Tibial nerve (tissue), 4 donors: ENCODE results near the gene FAM168B.

Source experiments
- CTCF ChIP-seq, 5 experiments: fragments of 200-600 bp in 3 of 5; fragments of 450-650 bp in 2 of 5; sonication (generic) in 3 of 5; IDR thresholded peaks; one replicate each; pipeline ENCODE4 v1.5.1; 2016 to 2019; ENCODE audit warnings: antibody characterized with exemption in 5 of 5, mild to moderate bottlenecking in 3 of 5, moderate library complexity in 2 of 5
- EP300 ChIP-seq, 2 donors: sonication (generic); formaldehyde crosslinking; IDR thresholded peaks; one replicate each; pipeline ENCODE4 v1.6.1; 2017; ENCODE audit warnings: antibody characterized with exemption in 2 of 2, mild to moderate bottlenecking in 1 of 2
- POLR2A ChIP-seq, 2 donors: fragments of 450-650 bp; IDR thresholded peaks; one replicate each; pipeline ENCODE4 v1.6.1; 2017; ENCODE audit warnings: antibody characterized with exemption in 2 of 2, mild to moderate bottlenecking in 2 of 2, moderate library complexity in 2 of 2

DNA sequence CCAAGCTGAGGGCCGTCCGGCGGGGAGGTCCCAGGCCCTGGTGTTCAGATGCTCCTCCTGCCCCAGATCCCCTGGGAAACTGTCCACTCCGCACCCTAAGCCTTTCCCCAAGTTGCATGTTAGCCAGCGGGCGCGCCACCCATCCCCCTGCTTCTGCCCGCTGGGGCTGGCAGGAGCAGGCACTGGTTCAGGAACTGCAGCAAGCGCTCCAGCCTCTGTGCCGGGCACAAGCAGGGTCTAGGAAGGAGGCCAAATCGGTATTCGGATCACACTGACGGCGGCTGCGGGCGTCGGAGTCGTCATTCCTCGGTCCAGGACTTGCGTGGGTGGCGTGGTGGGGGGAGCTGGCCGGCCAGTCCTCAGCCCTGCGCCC, 53.7 kb downstream of the FAM168B start:
- TF ChIP-seq CTCF (IDR thresholded peaks at IDR 0.05): no peak
- TF ChIP-seq EP300 (IDR thresholded peaks at IDR 0.05): no peak
- TF ChIP-seq POLR2A (IDR thresholded peaks at IDR 0.05): no peak
